AG04450 (cell line): ENCODE results near the gene BMPR1A. TPM values are rescaled to one million over a fixed set of nuclear protein-coding genes. Genes with fewer than 3 reads are reported as not detected.

ENCODE experiments used
- CTCF ChIA-PET: fragments of 300-600, 350-600 bp; formaldehyde crosslinking; extraction: SDS; loops from one replicate; lab custom pipeline; 2022; ENCODE audit warnings: antibody characterized with exemption, inconsistent platforms; lab: Charles Lee
- POLR2A ChIA-PET: fragments of 350-600 bp; formaldehyde crosslinking; extraction: SDS; loops from one replicate; lab custom pipeline; 2021; ENCODE audit warnings: antibody characterized with exemption, inconsistent platforms; lab: Yijun Ruan, JAX
- DNase-seq: peaks from one replicate; pipeline ENCODE4 v3.0.0-alpha.2; 2011; ENCODE audit warnings: low read depth, low spot score
- H3K27ac ChIP-seq: one replicate; pipeline ENCODE4 v1.5.1; 2012; ENCODE audit warnings: low read depth, low read length, control low read depth
- H3K27me3 ChIP-seq: one replicate; pipeline ENCODE4 v1.6.0; 2012; ENCODE audit warnings: low read length; ENCODE audit not compliant: control insufficient read depth, insufficient read depth
- H3K4me3 ChIP-seq: 2 replicates; pipeline ENCODE4 v1.5.1; 2011; ENCODE audit warnings: mild to moderate bottlenecking, low read depth, low read length, control low read depth
- H3K9me3 ChIP-seq: 2 replicates; pipeline ENCODE4 v1.5.1; 2012; ENCODE audit warnings: low read length; ENCODE audit not compliant: control insufficient read depth, insufficient read depth
- polyA plus RNA-seq: library from polyadenylated mRNA; depleted of rRNA; stranded (reverse); fragments of >200 nt; gene quantifications from 2 replicates; pipeline ENCODE4 v1.2.3, GENCODE V29; 2011
- TF ChIP-seq, protein P1 (sequence below): IDR thresholded peaks from 2 replicates; pipeline ENCODE4 v1.5.1; 2011; ENCODE audit warnings: low read depth, low read length, control low read depth, inconsistent platforms

Gene BMPR1A
- polyA plus RNA-seq, 1 experiment: 41.9 TPM

DNA sequence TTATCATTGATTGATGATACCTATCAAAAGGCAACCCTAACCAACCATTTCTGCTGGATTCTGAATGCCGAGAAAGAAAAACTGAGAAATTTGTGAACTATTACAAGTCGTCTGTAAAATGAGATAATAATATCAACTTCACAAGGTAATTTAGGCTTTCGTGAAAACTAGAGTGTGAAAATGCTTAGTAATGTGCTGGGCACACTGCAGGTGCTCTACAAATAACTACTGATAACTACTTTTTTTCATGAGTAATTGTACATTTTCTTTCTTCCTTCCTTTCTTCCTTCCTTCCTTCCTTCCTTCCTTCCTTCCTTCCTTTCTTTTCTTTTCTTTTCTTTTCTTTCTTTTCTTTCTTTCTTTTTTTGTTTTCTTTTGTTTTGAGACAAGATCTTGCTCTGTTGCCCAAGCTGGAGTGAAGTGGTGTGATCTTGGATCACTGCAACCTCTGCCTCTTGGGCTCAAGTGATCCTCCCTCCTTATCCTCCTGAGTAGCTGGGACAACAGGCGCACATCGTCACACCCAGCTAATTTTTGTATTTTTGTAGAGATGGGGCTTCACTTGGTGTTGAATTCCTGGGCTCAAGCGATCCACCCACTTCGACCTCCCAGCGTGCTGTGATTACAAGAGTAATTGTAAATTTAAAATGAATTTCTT lies 42.9 kb downstream of the BMPR1A start:
- ChIA-PET POLR2A (interaction anchor here (1.0 kb wide), 1 partner anchor 87 kb away, joined by 3 read pairs; no protein-coding TSS in a partner anchor), CTCF (no interaction called here)
- no peak overlapping the region for H3K4me3 ChIP-seq
- no peaks in the 10 kb centered on the region for H3K9me3 ChIP-seq
- DNase-seq: no peak
- TF ChIP-seq, protein P1, sequence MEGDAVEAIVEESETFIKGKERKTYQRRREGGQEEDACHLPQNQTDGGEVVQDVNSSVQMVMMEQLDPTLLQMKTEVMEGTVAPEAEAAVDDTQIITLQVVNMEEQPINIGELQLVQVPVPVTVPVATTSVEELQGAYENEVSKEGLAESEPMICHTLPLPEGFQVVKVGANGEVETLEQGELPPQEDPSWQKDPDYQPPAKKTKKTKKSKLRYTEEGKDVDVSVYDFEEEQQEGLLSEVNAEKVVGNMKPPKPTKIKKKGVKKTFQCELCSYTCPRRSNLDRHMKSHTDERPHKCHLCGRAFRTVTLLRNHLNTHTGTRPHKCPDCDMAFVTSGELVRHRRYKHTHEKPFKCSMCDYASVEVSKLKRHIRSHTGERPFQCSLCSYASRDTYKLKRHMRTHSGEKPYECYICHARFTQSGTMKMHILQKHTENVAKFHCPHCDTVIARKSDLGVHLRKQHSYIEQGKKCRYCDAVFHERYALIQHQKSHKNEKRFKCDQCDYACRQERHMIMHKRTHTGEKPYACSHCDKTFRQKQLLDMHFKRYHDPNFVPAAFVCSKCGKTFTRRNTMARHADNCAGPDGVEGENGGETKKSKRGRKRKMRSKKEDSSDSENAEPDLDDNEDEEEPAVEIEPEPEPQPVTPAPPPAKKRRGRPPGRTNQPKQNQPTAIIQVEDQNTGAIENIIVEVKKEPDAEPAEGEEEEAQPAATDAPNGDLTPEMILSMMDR: no peak
- no peak overlapping the region for H3K27ac ChIP-seq
- no peaks in the 10 kb centered on the region for H3K27me3 ChIP-seq

DNA sequence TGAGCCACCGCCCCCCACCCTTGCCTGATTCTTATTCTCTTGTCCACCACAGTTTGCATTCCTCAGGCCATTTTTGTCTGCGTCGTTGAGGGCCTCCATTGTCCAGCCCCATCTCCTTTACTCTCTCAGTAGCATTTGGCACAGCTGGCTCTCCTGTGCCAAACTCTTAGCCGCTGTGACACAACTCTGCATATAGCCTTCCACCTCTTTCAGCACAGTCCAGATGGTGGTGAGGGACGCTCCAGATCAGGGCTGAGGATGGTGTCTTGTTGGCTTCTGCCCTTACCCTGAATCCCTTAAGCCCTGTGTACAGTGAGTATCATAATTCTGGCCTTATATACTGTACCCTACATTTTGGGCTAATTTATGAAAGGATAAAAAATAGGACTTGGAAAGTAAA lies 45.6 kb downstream of the BMPR1A start:
- ChIA-PET POLR2A (no interaction called here), CTCF (no interaction called here)
- Histone ChIP-seq H3K27me3 (no peaks in the 10 kb centered on the region), H3K27ac (no peak overlapping the region), H3K9me3 (no peaks in the 10 kb centered on the region), H3K4me3 (no peak overlapping the region)
- no peak for DNase-seq
- TF ChIP-seq, protein P1: no peak

DNA sequence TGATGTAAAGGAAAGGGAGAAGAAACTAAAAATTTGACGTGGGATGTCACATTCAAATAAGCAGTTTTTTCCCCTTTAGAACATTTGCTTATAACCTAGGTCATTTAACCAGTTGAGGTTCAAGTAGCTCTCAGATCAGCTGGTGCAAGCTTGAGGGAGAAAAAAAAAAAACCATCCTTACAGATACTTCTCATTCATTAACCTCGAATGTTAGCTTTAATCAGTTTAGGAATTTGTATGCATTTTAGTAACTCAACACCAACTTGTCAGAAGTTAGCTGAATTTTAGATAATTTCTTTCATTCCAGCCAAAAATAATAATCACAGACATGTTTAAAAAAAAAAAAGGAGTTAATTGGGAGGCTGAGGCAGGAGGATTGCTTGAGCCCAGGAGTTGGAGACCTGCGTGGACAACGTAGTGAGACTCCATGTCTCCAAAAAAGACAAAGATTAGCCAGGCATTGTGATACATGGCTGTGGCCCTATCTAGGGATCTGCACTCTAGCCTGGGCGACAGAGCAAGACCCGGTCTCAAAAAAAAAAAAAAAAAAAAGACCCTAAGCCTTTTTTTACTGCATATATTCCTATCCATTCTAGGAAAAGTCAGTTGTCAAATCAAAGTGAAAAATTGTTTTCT lies 46.2 kb downstream of the BMPR1A start:
- CTCF ChIA-PET: no interaction called here
- no peak for DNase-seq
- Histone ChIP-seq H3K27ac (no peak overlapping the region), H3K4me3 (no peak overlapping the region), H3K9me3 (no peaks in the 10 kb centered on the region), H3K27me3 (no peaks in the 10 kb centered on the region)
- TF ChIP-seq, protein P1: no peak
- POLR2A ChIA-PET: no interaction called here

DNA sequence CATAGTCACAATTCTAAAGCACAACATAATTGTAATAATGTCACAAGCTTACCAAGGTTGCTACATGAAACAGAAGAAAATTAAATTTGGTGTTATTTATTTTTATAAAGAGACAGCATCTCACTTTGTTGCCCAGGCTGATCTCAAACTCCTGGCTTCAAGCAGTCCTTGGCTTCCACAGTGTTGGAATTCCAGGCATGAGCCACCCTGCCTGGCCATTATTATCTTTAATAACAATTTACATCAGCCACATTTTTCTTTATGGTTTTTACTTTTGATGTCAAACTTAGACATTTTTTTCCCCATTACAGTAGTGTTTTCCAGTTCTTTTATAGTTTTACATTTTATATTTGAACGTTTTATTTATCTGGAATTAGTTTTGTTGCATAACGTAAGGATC lies 46.7 kb downstream of the BMPR1A start:
- ChIA-PET POLR2A (no interaction called here), CTCF (no interaction called here)
- Histone ChIP-seq H3K27ac (no peak overlapping the region), H3K9me3 (no peaks in the 10 kb centered on the region), H3K4me3 (no peak overlapping the region), H3K27me3 (no peaks in the 10 kb centered on the region)
- DNase-seq: no peak
- TF ChIP-seq, protein P1: no peak

DNA sequence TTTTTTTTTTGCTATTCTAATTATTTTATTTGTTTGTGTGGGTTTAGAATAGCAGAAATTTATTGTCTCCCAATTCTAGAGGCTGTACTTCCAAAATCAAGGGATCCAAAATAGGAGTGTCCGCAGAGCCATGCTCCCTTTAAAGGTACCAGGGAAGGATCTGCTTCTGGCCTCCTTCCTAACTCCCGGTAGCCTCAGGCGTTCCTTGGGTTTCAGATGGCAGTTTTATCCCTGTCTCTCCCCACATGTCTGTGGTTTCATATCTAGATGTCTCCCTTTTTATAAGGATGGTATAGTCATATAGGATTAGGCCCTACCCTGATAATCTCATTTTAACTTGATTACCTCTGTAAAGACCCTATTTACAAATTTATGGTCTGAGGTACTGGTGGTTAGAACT lies 48.4 kb downstream of the BMPR1A start:
- no peaks in the 10 kb centered on the region for H3K27me3 ChIP-seq
- H3K4me3 ChIP-seq: no peak overlapping the region
- ChIA-PET CTCF (interaction anchor here (0.6 kb wide), 2 partner anchors 22 to 125 kb away, joined by 3 to 4 read pairs; no protein-coding TSS in a partner anchor), POLR2A (no interaction called here)
- DNase-seq: no peak
- TF ChIP-seq, protein P1: no peak
- no peak overlapping the region for H3K27ac ChIP-seq
- H3K9me3 ChIP-seq: no peaks in the 10 kb centered on the region
